Panc1 (cell line): ENCODE results near the gene RMRP. TPM values are rescaled to one million over a fixed set of nuclear protein-coding genes. Genes with fewer than 3 reads are reported as not detected.
A peak's percentile ranks its signal among the peaks of the same experiment; 100 is the strongest.

Experiments
- ATAC-seq: fragments of 200-7000 bp; cut with Tn5 transposase; 2 replicates; pipeline ENCODE4 v1.9.1; 2020; ENCODE audit warnings: mild to moderate bottlenecking, moderate library complexity
- BruUV-seq: library from RNA; stranded (reverse); fragments of 400-500 nt; replicated peaks from 2 replicates; lab custom pipeline; 2021; lab: Mats Ljungman, UMichigan
- CTCF ChIA-PET: fragments of 300-600 bp; sonication (Branson Sonifier 250); formaldehyde crosslinking; loops from one replicate; lab custom pipeline; 2022; ENCODE audit warnings: antibody characterized with exemption; lab: Charles Lee
- POLR2A ChIA-PET: fragments of 300-600 bp; sonication (Branson Sonifier 250); formaldehyde crosslinking; loops from one replicate; lab custom pipeline; 2022; ENCODE audit warnings: antibody characterized with exemption; lab: Charles Lee
- DNase-seq: peaks from one replicate; pipeline ENCODE4 v3.0.0-alpha.2; 2010; ENCODE audit warnings: low read depth, low spot score
- H3K27ac ChIP-seq: 2 replicates; pipeline ENCODE4 v1.5.1; 2011; ENCODE audit warnings: mild to moderate bottlenecking, low read length, inconsistent platforms
- H3K27me3 ChIP-seq: fragments of 200-500 bp; sonication (Bioruptor generic); 2 replicates; pipeline ENCODE4 v1.6.0; 2014; ENCODE audit warnings: low read length, inconsistent platforms; ENCODE audit not compliant: control insufficient read depth, insufficient read depth
- H3K36me3 ChIP-seq: fragments of 200-500 bp; sonication (Bioruptor generic); 2 replicates; pipeline ENCODE4 v1.5.1; 2014; ENCODE audit warnings: inconsistent platforms, mild to moderate bottlenecking, low read length, moderate library complexity; ENCODE audit not compliant: control insufficient read depth, insufficient read depth
- H3K4me1 ChIP-seq: 2 replicates; pipeline ENCODE4 v1.5.1; 2011; ENCODE audit warnings: inconsistent platforms, mild to moderate bottlenecking, low read length, moderate library complexity; ENCODE audit not compliant: control insufficient read depth, insufficient read depth
- H3K4me3 ChIP-seq, 2 experiments: 2 replicates each; pipeline ENCODE4 v1.5.1; 2011 to 2012; ENCODE audit warnings: low read depth in 2 of 2, low read length in 2 of 2, mild to moderate bottlenecking in 2 of 2, inconsistent platforms in 1 of 2, moderate library complexity in 1 of 2
- H3K9me3 ChIP-seq: fragments of 200-500 bp; sonication (Bioruptor generic); 2 replicates; pipeline ENCODE4 v1.5.1; 2014; ENCODE audit warnings: low read depth, mild to moderate bottlenecking, inconsistent platforms, low read length, moderate library complexity; ENCODE audit not compliant: control insufficient read depth, insufficient read depth
- CTCF ChIP-seq: fragments of 450-650 bp; IDR thresholded peaks from 2 replicates; pipeline ENCODE4 v1.5.1; 2017; ENCODE audit warnings: mild to moderate bottlenecking
- POLR2AphosphoS5 ChIP-seq: IDR thresholded peaks from 2 replicates; pipeline ENCODE4 v1.6.1; 2012; ENCODE audit warnings: mild to moderate bottlenecking, low read depth, low read length, moderate library complexity
- REST ChIP-seq, 2 experiments: IDR thresholded peaks; 2 replicates each; pipeline ENCODE4 v1.6.1; 2011 to 2012; ENCODE audit warnings: low read depth in 2 of 2, control low read depth in 1 of 2, low read length in 1 of 2, mild to moderate bottlenecking in 1 of 2, moderate library complexity in 1 of 2; ENCODE audit not compliant: insufficient read depth in 1 of 2
- SIN3A ChIP-seq: IDR thresholded peaks from 2 replicates; pipeline ENCODE4 v1.6.1; 2012; ENCODE audit warnings: low read depth, mild to moderate bottlenecking, low read length, moderate library complexity, borderline replicate concordance; ENCODE audit not compliant: insufficient read depth
- TCF7L2 ChIP-seq: IDR thresholded peaks from 2 replicates; pipeline ENCODE4 v1.6.1; 2011; ENCODE audit warnings: mild to moderate bottlenecking, low read depth, low read length, inconsistent platforms
- in situ Hi-C: cut with HindIII; loops from 2 replicates; pipeline ENCODE4 v1.10.0; 2016; ENCODE audit warnings: low sequenced_read_pairs, low pct_unique_long_range_greater_than_20kb
- intact Hi-C: fragments of 100-400 bp; cut with micrococcal nuclease; formaldehyde crosslinking; loops from one replicate; pipeline ENCODE4 v1.10.0; 2022; ENCODE audit not compliant: unreplicated experiment
- total RNA-seq: library from RNA; stranded (reverse); gene quantifications from one replicate; pipeline ENCODE4 v1.2.1, GENCODE V29; 2021; ENCODE audit not compliant: unreplicated experiment

RMRP gene
- total RNA-seq, 1 experiment from 2014 or later = 29,896 TPM

GRCh38 chr9:35651956-35652828 is 5.6 kb downstream of the RMRP start:
- H3K9me3 ChIP-seq = no peaks in the 10 kb centered on the region
- peaks cover 6% of the 10 kb centered on the region for H3K4me1 ChIP-seq
- no peak overlapping the region for H3K27ac ChIP-seq
- POLR2A ChIA-PET = interaction anchor here (0.6 kb wide), 1 partner anchor 44 kb away, joined by 4 read pairs; no protein-coding TSS in a partner anchor
- TF ChIP-seq SIN3A = no peak
- TF ChIP-seq REST (IDR thresholded peaks at IDR 0.05; ENCODE audit: insufficient read depth in 1 of 2, low read depth in 2 of 2, low read length in 1 of 2) = no peak
- in situ Hi-C loops (no loop called here), intact Hi-C loops (loop anchor here (10.0 kb wide), 1 partner anchor 163 kb away; the partner anchor contains the start of genes HINT2 and SPAG8)
- no TSS peak for BruUV-seq
- H3K36me3 ChIP-seq = no peaks in the 10 kb centered on the region
- H3K27me3 ChIP-seq = no peaks in the 10 kb centered on the region
- no peak overlapping the region for H3K4me3 ChIP-seq
- ATAC-seq = peak; percentile 44
- CTCF ChIA-PET = no interaction called here
- no peak for DNase-seq

- POLR2A ChIA-PET = no interaction called here
- no peaks in the 10 kb centered on the region for H3K27me3 ChIP-seq
- DNase-seq = no peak
- H3K9me3 ChIP-seq = no peaks in the 10 kb centered on the region
- in situ Hi-C loops (no loop called here), intact Hi-C loops (loop anchor here (10.0 kb wide), 1 partner anchor 164 kb away; the partner anchor contains the start of genes HINT2 and SPAG8)
- CTCF ChIA-PET = no interaction called here
- no peak within 1 kb of the TSS for H3K27ac ChIP-seq
- no peak within 1 kb of the TSS for H3K4me3 ChIP-seq
- BruUV-seq = no TSS peak
- TF ChIP-seq SIN3A = no peak
- no peak for TF ChIP-seq REST (IDR thresholded peaks at IDR 0.05; ENCODE audit: insufficient read depth in 1 of 2, low read depth in 2 of 2, low read length in 1 of 2)
- TF ChIP-seq CTCF = no peak
- TF ChIP-seq POLR2AphosphoS5 = no peak
- no peak for TF ChIP-seq TCF7L2
- no peak for ATAC-seq
- H3K4me1 ChIP-seq = peaks cover 12% of the 10 kb centered on the region
- no peaks in the 10 kb centered on the region for H3K36me3 ChIP-seq
Measured at GRCh38 chr9:35650341-35651158, 7.3 kb downstream of the RMRP start, which contains the start of gene SIT1. Gene SIT1, minus strand, starts transcription at chr9:35650931. Its CDS starts 78 bp downstream, at chr9:35650853.
